ENCODE results near the gene NDUFB2. TPM values are rescaled to one million over a fixed set of nuclear protein-coding genes. Genes with fewer than 3 reads are reported as not detected.

NDUFB2 gene
- total and polyA plus RNA-seq, 3 donors from 2014 or later, result 180 to 292 (median 187) TPM

DNA sequence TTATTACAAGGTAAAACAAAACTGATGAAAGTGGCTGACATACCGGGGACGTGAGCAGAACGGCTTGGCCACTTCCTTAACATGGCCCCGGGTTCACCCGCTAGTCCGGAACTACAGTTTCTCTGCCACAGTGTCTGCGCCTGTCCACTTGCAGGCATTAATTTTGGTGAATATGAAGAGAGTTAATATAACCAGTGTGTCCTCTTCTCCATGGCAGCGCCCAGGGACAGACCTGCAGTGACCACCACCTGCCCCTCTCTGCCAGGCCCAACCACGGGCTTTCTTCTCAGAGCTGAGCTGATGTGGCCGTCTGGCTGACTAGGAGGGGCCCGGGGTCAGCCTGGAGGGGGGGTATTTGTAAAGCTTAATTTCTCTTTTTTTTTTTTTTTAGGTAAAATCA is 1.1 kb upstream of the NDUFB2 start:
- peaks cover 21% of the 10 kb centered on the region for H3K4me1 ChIP-seq
- intact Hi-C loops (cut with DNase I; ENCODE audit: low total_unique reads), result no loop called here
- no peaks in the 10 kb centered on the region for H3K9me3 ChIP-seq
- peak overlapping the region in 1 of 2 donors; percentile 94 for H3K27ac ChIP-seq
- peak overlapping the region in 1 of 2 donors; percentile 76 for H3K4me3 ChIP-seq
- 48 to 75% methylated on average over 10 to 11 of the region's 11 CpGs for WGBS, 2 donors
- no peaks in the 10 kb centered on the region for H3K36me3 ChIP-seq (ENCODE audit: low read depth, missing control alignments)
- no peak for TF ChIP-seq POLR2A (IDR thresholded peaks at IDR 0.05)
- DNase-seq, result no peak
- H3K27me3 ChIP-seq, result no peaks in the 10 kb centered on the region

DNA sequence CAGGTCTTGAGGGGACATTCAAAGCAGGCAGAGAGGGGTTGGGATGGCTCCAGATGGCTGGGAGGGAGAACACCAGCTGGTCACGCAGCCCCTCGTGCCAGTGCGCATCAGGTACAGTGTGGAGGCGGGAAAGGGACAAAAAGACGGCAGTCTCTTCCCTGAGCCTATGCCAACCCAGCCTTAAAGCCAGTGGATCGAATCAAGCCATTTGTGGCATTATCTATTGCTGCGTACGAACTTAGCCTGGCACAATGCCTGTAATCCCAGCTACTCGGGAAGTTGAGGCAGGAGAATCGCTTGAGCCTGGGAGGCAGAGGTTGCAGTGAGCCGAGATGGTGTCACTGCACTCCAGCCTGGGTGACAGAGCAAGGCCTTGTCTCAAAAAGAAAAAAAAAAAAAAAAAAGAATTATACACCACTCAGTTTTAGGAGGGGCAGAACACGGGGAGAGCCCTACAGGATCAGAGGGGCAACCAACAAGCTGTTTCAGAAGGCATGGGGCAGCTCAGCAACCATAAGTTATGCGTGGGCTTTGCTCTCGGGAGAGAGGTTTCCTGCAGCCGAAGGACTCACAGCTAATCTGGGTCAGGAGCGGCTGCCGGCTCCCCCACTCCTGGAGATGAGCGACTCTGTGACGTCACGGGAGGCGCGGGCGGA is 356 bp upstream of the NDUFB2 start:
- no peaks in the 10 kb centered on the region for H3K9me3 ChIP-seq
- TF ChIP-seq POLR2A (IDR thresholded peaks at IDR 0.05), result no peak
- TF ChIP-seq CTCF (IDR thresholded peaks at IDR 0.05), result no peak
- peak overlapping the region; percentile 89 to 94 for H3K27ac ChIP-seq
- H3K27me3 ChIP-seq, result no peaks in the 10 kb centered on the region
- peak; percentile 98 for DNase-seq
- 9 to 12% methylated on average over 22 to 23 of the region's 23 CpGs for WGBS, 2 donors
- peaks cover 21% of the 10 kb centered on the region for H3K4me1 ChIP-seq
- H3K36me3 ChIP-seq (ENCODE audit: low read depth, missing control alignments), result no peaks in the 10 kb centered on the region
- peak overlapping the region; percentile 76 to 79 for H3K4me3 ChIP-seq
- intact Hi-C loops (cut with DNase I; ENCODE audit: low total_unique reads), result no loop called here

DNA sequence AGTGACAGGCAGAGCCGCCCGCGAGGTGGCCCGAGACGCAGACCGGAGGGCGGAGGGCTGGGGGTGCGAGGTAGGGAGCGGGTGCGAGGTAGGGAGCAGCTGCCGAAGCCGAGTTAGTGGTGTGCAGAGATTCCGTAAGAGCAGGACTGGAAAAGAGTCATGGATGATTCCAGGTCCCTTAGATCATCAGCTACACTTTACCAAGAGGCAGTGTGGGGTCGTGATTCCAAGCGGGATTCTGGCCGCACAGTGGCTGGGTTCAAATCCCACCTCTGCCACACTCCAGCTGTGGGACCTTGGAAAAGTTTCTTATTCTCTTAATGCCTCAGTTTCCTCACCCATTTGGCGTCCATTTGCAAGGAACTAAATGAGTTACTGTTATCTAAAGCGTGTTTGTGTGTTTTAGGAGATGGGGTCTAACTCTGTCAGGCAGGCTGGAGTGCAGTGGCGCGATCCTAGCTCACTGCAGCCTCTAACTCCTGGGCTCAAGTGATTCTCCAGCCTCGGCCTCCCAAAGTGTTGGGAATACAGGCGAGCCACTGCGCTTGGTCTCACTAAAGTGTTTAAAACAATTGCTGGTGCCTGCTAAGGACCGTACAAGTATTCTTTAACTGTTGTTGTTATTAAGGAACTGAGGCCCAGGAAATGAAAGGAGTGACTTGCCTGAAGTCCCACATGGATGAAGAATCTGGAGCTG is 1.1 kb downstream of the NDUFB2 start:
- Histone ChIP-seq H3K27me3 (no peaks in the 10 kb centered on the region), H3K27ac (peak overlapping the region; percentile 89 to 94), H3K4me1 (peaks cover 21% of the 10 kb centered on the region), H3K9me3 (no peaks in the 10 kb centered on the region), H3K4me3 (peak overlapping the region; percentile 76 to 79), H3K36me3 (ENCODE audit: low read depth, missing control alignments) (no peaks in the 10 kb centered on the region)
- intact Hi-C loops (cut with DNase I; ENCODE audit: low total_unique reads), result no loop called here
- TF ChIP-seq CTCF (IDR thresholded peaks at IDR 0.05), result no peak
- no peak for TF ChIP-seq POLR2A (IDR thresholded peaks at IDR 0.05)
- 14 to 21% methylated on average over 24 of the region's 24 CpGs for WGBS, 2 donors
- no peak for DNase-seq

- Histone ChIP-seq H3K36me3 (ENCODE audit: low read depth, missing control alignments) (no peaks in the 10 kb centered on the region), H3K4me1 (peaks cover 21% of the 10 kb centered on the region), H3K9me3 (no peaks in the 10 kb centered on the region), H3K27me3 (no peaks in the 10 kb centered on the region), H3K4me3 (no peak overlapping the region), H3K27ac (no peak overlapping the region)
- intact Hi-C loops (cut with DNase I; ENCODE audit: low total_unique reads), result no loop called here
- TF ChIP-seq CTCF (IDR thresholded peaks at IDR 0.05), result no peak
- no peak for TF ChIP-seq POLR2A (IDR thresholded peaks at IDR 0.05)
- DNase-seq, result no peak
- 44 to 46% methylated on average over 8 of the region's 8 CpGs for WGBS, 2 donors
Observed at GRCh38 chr7:140698477-140698876, 2.0 kb downstream of the NDUFB2 start.

- Histone ChIP-seq H3K36me3 (ENCODE audit: low read depth, missing control alignments) (no peaks in the 10 kb centered on the region), H3K4me1 (peaks cover 9% of the 10 kb centered on the region), H3K4me3 (no peak overlapping the region), H3K9me3 (no peaks in the 10 kb centered on the region), H3K27me3 (no peaks in the 10 kb centered on the region), H3K27ac (no peak overlapping the region)
- intact Hi-C loops (cut with DNase I; ENCODE audit: low total_unique reads), result no loop called here
- TF ChIP-seq CTCF (IDR thresholded peaks at IDR 0.05) (no peak), POLR2A (IDR thresholded peaks at IDR 0.05) (no peak)
- DNase-seq, result no peak
- WGBS, 2 donors, result 89 to 90% methylated on average over 10 of the region's 10 CpGs
Observed at GRCh38 chr7:140702774-140703173, 6.3 kb downstream of the NDUFB2 start.

All from testis (tissue), 3 donors.